ENCODE data around the gene CAPG.

The CAPG gene

GRCh38 chr2:85438201-85439024, 28.2 kb upstream of the CAPG start:
- no peak for DNase-seq (ENCODE audit: low read depth in 2 of 3, low spot score in 1 of 3)

- DNase-seq (ENCODE audit: low read depth in 2 of 3, low spot score in 1 of 3) = peak; percentile 46 to 71 (median 53)
These were observed 27.5 kb upstream of the CAPG start for GRCh38 chr2:85437488-85438200.

DNA sequence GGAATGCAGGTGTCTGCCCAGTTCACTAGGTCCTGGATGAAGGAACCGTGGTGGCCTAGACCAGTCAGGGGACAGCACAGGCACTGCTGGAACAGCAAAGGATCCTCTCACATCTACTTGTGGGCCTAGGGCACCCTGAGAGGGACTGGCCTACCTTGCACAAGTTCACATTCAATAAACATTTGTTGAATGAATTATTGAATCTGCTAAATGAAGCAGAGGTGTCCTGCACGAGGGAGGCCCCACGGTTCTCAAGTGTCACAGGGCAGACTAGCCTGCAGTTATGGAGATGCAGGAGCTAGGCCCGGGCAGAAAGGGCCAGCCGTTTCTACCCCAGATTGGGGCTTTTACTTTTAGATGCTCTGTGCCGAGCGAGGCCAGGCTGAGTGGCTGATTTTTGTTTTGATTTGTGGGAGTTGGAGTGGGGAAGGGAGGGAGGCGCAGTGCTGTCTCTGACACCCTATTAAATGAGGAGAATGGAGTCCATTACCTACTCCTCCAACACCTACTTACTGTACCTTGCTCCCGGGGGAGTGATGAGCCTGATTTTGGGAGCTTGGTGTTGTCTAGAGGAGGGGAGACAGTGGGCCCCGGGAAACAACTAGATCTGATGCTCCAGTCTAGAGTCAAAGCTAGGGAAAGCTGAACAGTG, 26.8 kb upstream of the CAPG start:
- DNase-seq (ENCODE audit: low read depth in 2 of 3, low spot score in 1 of 3) = no peak

GRCh38 chr2:85435981-85436835, 26.0 kb upstream of the CAPG start:
- DNase-seq (ENCODE audit: low read depth in 2 of 3, low spot score in 1 of 3) = no peak

- no peak for DNase-seq (ENCODE audit: low read depth in 2 of 3, low spot score in 1 of 3)
These were observed 25.2 kb upstream of the CAPG start for GRCh38 chr2:85435220-85435958.

- no peak for DNase-seq (ENCODE audit: low read depth in 2 of 3, low spot score in 1 of 3)
These were observed 24.5 kb upstream of the CAPG start for GRCh38 chr2:85434696-85435095.

- no peak for DNase-seq (ENCODE audit: low read depth in 2 of 3, low spot score in 1 of 3)
These were observed 23.4 kb upstream of the CAPG start for GRCh38 chr2:85433511-85434089.

DNA sequence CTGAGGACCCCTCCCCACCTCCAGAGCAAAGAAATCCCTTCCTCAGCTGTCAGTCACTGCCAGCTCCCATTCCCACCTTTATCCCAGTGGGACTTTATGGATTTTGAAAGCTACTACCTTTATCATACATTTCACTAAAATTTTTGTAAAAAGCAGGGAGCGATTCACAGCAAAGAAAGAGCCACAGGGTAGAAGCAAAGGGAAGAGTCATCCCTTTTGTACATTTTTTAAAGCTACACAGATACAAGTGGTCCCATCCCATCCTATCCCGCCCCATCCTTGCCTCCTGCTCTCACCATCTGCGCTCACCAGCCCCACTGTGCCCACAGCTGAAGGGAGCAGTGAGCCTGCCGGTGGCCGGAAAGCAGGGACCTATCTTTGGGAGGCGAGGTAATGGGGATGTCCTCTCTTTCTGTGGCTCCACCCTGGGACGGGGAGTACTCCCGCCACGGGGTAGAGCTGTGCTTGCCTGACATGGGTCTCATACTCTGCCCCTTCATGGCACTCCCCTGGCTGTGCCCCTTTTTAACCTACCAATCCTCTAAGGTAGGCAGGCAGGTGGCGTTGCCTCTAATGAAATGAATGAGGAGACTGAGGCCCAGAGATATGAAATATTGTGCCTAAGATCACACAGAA, 21.5 kb upstream of the CAPG start:
- DNase-seq (ENCODE audit: low read depth in 2 of 3, low spot score in 1 of 3) = no peak

DNA sequence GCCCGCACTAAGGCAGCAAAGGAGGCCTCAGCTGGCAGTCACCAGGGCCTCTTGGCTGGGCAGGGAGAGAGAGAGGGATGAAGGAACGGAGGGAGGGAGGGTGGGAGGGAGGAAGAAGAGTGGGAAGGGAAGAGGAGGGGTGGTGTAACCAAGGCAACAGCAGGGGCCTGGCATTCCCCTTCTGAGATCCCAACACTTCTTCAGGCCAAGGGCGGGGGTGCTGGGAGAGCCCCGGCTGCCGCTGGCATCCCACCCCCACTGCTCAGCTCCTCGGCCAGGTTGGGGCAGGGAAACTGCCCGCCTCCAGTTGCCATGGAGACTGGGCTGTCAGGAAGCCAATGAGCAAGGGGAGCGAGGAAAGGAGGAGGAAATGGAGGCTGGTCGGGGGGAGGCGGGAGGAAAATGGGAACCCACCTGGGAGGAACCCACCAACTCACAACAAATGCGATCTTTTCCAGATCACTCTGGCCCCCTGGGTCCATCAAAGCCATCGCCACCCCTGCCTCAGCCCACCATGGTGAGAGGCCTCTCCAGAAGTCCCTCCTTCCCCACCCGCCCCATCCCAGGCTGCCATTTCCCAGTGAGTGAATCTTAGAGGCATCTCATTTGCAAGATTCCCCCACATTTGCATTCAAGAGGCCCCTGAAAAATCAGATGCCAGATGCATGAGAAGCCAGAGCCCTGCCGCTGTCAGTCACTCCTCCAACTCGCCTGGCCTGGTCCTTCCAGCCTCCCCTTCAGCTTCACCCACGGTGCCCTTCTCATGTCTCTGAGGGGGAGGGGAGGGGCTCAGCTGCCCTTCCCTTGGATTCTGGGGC, 20.8 kb upstream of the CAPG start:
- DNase-seq (ENCODE audit: low read depth in 2 of 3, low spot score in 1 of 3) = no peak

- DNase-seq (ENCODE audit: low read depth in 2 of 3, low spot score in 1 of 3) = no peak
These were observed 19.7 kb upstream of the CAPG start for GRCh38 chr2:85429924-85430289.

DNA sequence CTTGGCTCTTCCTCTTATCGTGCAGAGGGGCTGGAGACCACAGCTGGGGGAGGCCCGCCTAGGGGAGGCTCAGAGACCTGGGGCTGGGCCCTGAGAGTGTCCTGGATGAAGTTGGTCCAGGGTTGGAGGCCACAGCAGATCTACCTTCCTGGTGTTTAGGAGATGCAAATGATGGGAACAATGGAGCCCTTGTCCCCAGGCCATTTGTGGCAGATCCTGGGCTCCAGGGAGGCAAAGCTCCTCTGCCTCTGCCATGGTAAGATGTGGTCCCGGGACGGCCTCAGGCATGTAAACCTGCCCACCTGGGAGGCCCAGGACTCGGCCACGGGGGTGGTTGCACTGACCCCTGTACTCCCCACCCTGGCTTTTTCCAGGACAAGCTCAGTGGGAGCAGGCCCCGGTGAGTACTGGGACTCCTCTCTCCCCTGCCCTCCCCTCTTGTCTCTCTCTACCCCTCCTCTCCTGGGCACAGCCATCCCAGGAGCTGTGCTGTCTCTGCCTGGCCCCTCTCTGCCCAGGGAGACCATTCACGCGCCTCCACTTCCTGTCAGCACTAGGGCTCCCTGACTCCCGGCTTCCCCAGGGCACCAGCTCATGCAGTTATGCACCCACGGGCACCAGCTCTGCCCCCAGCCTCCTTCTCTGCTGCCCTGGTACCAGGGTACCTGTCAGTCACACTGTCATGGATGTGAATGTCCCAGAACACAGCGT, 19.2 kb upstream of the CAPG start:
- DNase-seq (ENCODE audit: low read depth in 2 of 3, low spot score in 1 of 3) = no peak

DNA sequence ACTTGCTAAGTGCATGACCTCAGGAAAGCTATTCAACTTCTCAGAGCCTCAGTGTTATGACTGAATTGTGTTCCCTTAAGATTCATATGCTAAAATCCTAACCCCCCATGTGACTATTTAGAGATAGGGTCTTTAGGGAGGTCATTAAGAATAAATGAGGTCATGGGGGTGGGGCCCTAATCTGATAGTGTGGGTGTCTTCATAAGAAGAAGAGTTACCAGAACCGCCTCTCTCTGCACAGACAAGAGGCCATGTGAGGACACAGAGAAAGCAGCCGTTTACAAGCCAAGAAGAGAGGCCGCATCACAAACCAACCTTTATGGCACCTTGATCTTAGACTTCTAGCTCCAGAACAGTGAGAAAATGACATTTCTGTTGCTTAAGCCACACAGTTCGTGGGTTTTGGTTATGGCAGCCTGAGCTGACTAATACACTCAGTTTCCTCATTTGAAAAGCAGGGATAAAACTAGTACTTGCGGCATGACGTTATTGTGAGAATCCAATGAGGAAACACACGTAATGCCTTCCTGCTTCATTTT, 18.2 kb upstream of the CAPG start:
- no peak for DNase-seq (ENCODE audit: low read depth in 2 of 3, low spot score in 1 of 3)

DNA sequence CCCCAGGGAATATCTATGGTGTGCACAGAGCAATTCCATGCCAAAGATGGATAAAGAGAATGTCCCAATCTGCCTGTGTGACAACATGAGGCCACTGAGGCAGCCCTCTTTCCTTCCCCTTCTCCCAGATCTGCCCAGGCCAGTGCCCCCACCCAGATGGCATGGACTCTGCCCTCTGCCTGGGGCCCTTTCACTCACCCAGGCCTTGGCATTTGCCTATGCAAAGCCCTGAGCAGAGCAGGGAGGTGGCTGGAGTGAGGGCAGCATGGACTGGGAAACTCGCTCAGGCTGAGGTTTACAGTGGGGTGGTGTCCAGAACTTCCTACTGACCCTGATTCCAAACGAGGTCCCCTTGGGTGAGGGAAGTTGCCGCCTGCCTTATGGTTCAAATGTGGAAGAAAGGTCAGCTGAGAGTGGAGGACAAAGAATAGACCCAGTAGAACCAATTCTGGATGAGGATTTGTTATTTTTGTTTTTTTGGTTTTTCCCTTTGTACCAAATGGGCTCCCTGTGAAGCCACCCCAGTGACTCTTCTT, 17.2 kb upstream of the CAPG start:
- DNase-seq (ENCODE audit: low read depth in 2 of 3, low spot score in 1 of 3) = no peak

- no peak for DNase-seq (ENCODE audit: low read depth in 2 of 3, low spot score in 1 of 3)
These were observed 15.4 kb upstream of the CAPG start for GRCh38 chr2:85425588-85425987.

- DNase-seq (ENCODE audit: low read depth in 2 of 3, low spot score in 1 of 3) = no peak
These were observed 13.4 kb upstream of the CAPG start for GRCh38 chr2:85423525-85423924.

GRCh38 chr2:85422072-85422457, 11.9 kb upstream of the CAPG start:
- DNase-seq (ENCODE audit: low read depth in 2 of 3, low spot score in 1 of 3) = no peak

GRCh38 chr2:85421260-85422071, 11.3 kb upstream of the CAPG start:
- DNase-seq (ENCODE audit: low read depth in 2 of 3, low spot score in 1 of 3) = no peak
